SK-N-SH (cell line): ENCODE results near the gene DENND10. TPM values are rescaled to one million over a fixed set of nuclear protein-coding genes. Genes with fewer than 3 reads are reported as not detected.
A peak's percentile ranks its signal among the peaks of the same experiment; 100 is the strongest.

Source experiments
- CTCF ChIA-PET: fragments of 300-600, 350-600 bp; formaldehyde crosslinking; extraction: SDS; loops from one replicate; lab custom pipeline; 2021; lab: Yijun Ruan, JAX
- POLR2A ChIA-PET: fragments of 350-600 bp; sonication (Branson Sonifier 250); formaldehyde crosslinking; extraction: SDS; loops from one replicate; lab custom pipeline; 2020; ENCODE audit warnings: antibody characterized with exemption, inconsistent platforms; lab: Yijun Ruan, JAX
- DNase-seq: peaks from one replicate; pipeline ENCODE4 v3.0.0; 2012
- H2AFZ ChIP-seq: fragments of 200-600 bp; sonication (generic); 2 replicates; pipeline ENCODE4 v1.8.1; 2016; ENCODE audit warnings: antibody characterized with exemption, mild to moderate bottlenecking, low read depth
- H3F3A ChIP-seq: fragments of 200-600 bp; sonication (generic); replicated peaks from 2 replicates; pipeline ENCODE3; 2016; ENCODE audit warnings: antibody characterized with exemption, mild to moderate bottlenecking; ENCODE audit not compliant: insufficient read depth
- H3K27ac ChIP-seq, 2 experiments: fragments of 200-500 bp in 1 of 2; fragments of 200-600 bp in 1 of 2; sonication (Bioruptor generic) in 1 of 2; sonication (generic), shearing (Covaris generic) in 1 of 2; 2 replicates each; pipeline versions ENCODE4 v1.5.1 to v1.6.1; 2014 to 2016; ENCODE audit warnings: low read depth in 2 of 2, inconsistent platforms in 1 of 2, low read length in 1 of 2, mild to moderate bottlenecking in 1 of 2, mixed read lengths in 1 of 2
- H3K27me3 ChIP-seq: fragments of 200-600 bp; sonication (generic), shearing (Covaris generic); 2 replicates; pipeline ENCODE4 v1.6.1; 2016; ENCODE audit warnings: mixed run types; ENCODE audit not compliant: insufficient read depth
- H3K36me3 ChIP-seq, 2 experiments: fragments of 200-500 bp in 1 of 2; fragments of 200-600 bp in 1 of 2; sonication (Bioruptor generic) in 1 of 2; sonication (generic) in 1 of 2; replicated peaks in 1 of 2; 2 replicates each; pipeline versions ENCODE3 to v1.5.1; 2014 to 2016; ENCODE audit warnings: low read length in 1 of 2, mild to moderate bottlenecking in 1 of 2; ENCODE audit not compliant: insufficient read depth in 2 of 2, control insufficient read depth in 1 of 2
- H3K4me1 ChIP-seq, 2 experiments: fragments of 200-500 bp in 1 of 2; fragments of 200-600 bp in 1 of 2; sonication (Bioruptor generic) in 1 of 2; sonication (generic), shearing (Covaris generic) in 1 of 2; 2 replicates each; pipeline versions ENCODE4 v1.5.1 to v1.6.1; 2014 to 2016; ENCODE audit warnings: low read depth in 1 of 2, low read length in 1 of 2, mixed run types in 1 of 2; ENCODE audit not compliant: insufficient read depth in 2 of 2, control insufficient read depth in 1 of 2
- H3K4me2 ChIP-seq: fragments of 200-600 bp; sonication (generic), shearing (Covaris generic); 2 replicates; pipeline ENCODE4 v1.6.1; 2017; ENCODE audit warnings: mixed run types
- H3K4me3 ChIP-seq, 2 experiments: fragments of 200-500 bp in 1 of 2; fragments of 200-600 bp in 1 of 2; sonication (Bioruptor generic) in 1 of 2; sonication (generic), shearing (Covaris generic) in 1 of 2; 2 replicates each; pipeline versions ENCODE4 v1.5.1 to v1.8.1; 2014 to 2016; ENCODE audit warnings: low read depth in 2 of 2, inconsistent platforms in 1 of 2, low read length in 1 of 2, mild to moderate bottlenecking in 1 of 2, mixed read lengths in 1 of 2, moderate library complexity in 1 of 2
- H3K79me2 ChIP-seq: fragments of 200-600 bp; sonication (generic); 2 replicates; pipeline ENCODE4 v1.8.1; 2017; ENCODE audit warnings: mild to moderate bottlenecking; ENCODE audit not compliant: insufficient read depth
- H3K9ac ChIP-seq: fragments of 200-600 bp; sonication (generic); 2 replicates; pipeline ENCODE4 v1.6.1; 2017; ENCODE audit warnings: mixed run types
- H3K9me2 ChIP-seq: fragments of 200-600 bp; sonication (generic); 2 replicates; pipeline ENCODE4 v1.6.1; 2017; ENCODE audit warnings: mixed run types
- H3K9me3 ChIP-seq: fragments of 200-600 bp; sonication (generic); 2 replicates; pipeline ENCODE4 v1.6.1; 2017; ENCODE audit warnings: mixed run types, mild to moderate bottlenecking, moderate library complexity
- H4K20me1 ChIP-seq: fragments of 200-600 bp; sonication (generic); 2 replicates; pipeline ENCODE4 v1.6.1; 2017; ENCODE audit warnings: mild to moderate bottlenecking, mixed run types; ENCODE audit not compliant: insufficient read depth
- CHD2 ChIP-seq: fragments of 150-350 bp; IDR thresholded peaks from 2 replicates; pipeline ENCODE4 v1.6.1; 2018; ENCODE audit warnings: low read length; ENCODE audit not compliant: partially characterized antibody
- ELF1 ChIP-seq: IDR thresholded peaks from 2 replicates; pipeline ENCODE4 v1.4.0; 2012
- EP300 ChIP-seq, 2 experiments: IDR thresholded peaks; 2 replicates each; pipeline versions ENCODE4 v1.4.0 to v1.6.1; 2012; ENCODE audit warnings: borderline replicate concordance in 1 of 2, low read depth in 1 of 2, low read length in 1 of 2
- EZH2phosphoT487 ChIP-seq: fragments of 200-600 bp; sonication (generic); IDR thresholded peaks from 2 replicates; pipeline ENCODE4 v1.6.1; 2017; ENCODE audit warnings: low read depth, mixed run types, mild to moderate bottlenecking, antibody characterized with exemption, moderate library complexity, borderline replicate concordance
- FOXJ3 ChIP-seq: sonication (generic); formaldehyde crosslinking; IDR thresholded peaks from 2 replicates; pipeline ENCODE4 v1.5.1; 2020; ENCODE audit warnings: mild to moderate bottlenecking, missing genetic modification reagents
- FOXM1 ChIP-seq: IDR thresholded peaks from 2 replicates; pipeline ENCODE4 v1.4.0; 2012; ENCODE audit warnings: low read depth, mild to moderate bottlenecking
- GABPA ChIP-seq: IDR thresholded peaks from 2 replicates; pipeline ENCODE4 v1.4.0; 2012; ENCODE audit warnings: low read depth, mild to moderate bottlenecking
- GATA2 ChIP-seq: sonication (generic); formaldehyde crosslinking; IDR thresholded peaks from 2 replicates; pipeline ENCODE4 v1.5.0; 2020; ENCODE audit warnings: mild to moderate bottlenecking, missing genetic modification reagents
- MEF2A ChIP-seq: IDR thresholded peaks from 2 replicates; pipeline ENCODE4 v1.4.0; 2012; ENCODE audit warnings: low read depth, borderline replicate concordance
- MXI1 ChIP-seq: IDR thresholded peaks from 2 replicates; pipeline ENCODE4 v1.6.1; 2012; ENCODE audit warnings: mild to moderate bottlenecking, low read depth, low read length, improper control_type of control experiment
- NFIC ChIP-seq: IDR thresholded peaks from 2 replicates; pipeline ENCODE4 v1.4.0; 2012; ENCODE audit warnings: borderline replicate concordance
- RAD21 ChIP-seq: IDR thresholded peaks from 2 replicates; pipeline ENCODE4 v1.6.1; 2012; ENCODE audit warnings: mild to moderate bottlenecking, low read length
- RCOR1 ChIP-seq: fragments of 150-350 bp; IDR thresholded peaks from 2 replicates; pipeline ENCODE4 v1.6.1; 2017; ENCODE audit warnings: antibody characterized with exemption, low read length
- RXRA ChIP-seq: IDR thresholded peaks from 2 replicates; pipeline ENCODE4 v1.4.0; 2012; ENCODE audit warnings: low read depth, mild to moderate bottlenecking, borderline replicate concordance
- SMC3 ChIP-seq: IDR thresholded peaks from 2 replicates; pipeline ENCODE4 v1.6.1; 2012; ENCODE audit warnings: low read depth, low read length, improper control_type of control experiment
- TAF1 ChIP-seq: IDR thresholded peaks from 2 replicates; pipeline ENCODE4 v1.6.1; 2012; ENCODE audit warnings: low read depth, mild to moderate bottlenecking, low read length, moderate library complexity, borderline replicate concordance
- TCF12 ChIP-seq: IDR thresholded peaks from 2 replicates; pipeline ENCODE4 v1.4.0; 2012
- TEAD4 ChIP-seq: IDR thresholded peaks from 2 replicates; pipeline ENCODE4 v1.4.0; 2012; ENCODE audit warnings: mild to moderate bottlenecking, borderline replicate concordance; ENCODE audit not compliant: insufficient read depth
- USF2 ChIP-seq: fragments of 150-350 bp; IDR thresholded peaks from 2 replicates; pipeline ENCODE4 v1.6.1; 2017; ENCODE audit warnings: antibody characterized with exemption, low read length, low read depth, borderline replicate concordance
- YY1 ChIP-seq: IDR thresholded peaks from 2 replicates; pipeline ENCODE4 v1.4.0; 2012; ENCODE audit warnings: low read depth, mild to moderate bottlenecking
- WGBS: methylation state at CpG from one replicate; pipeline ENCODE4 v1.1.6; 2017; ENCODE audit warnings: low lambda C conversion rate; 5-methylcytosine and 5-hydroxymethylcytosine counted together
- polyA plus RNA-seq, 3 experiments: library from polyadenylated mRNA; depleted of rRNA; stranded (reverse); fragments of >200 nt; gene quantifications; 2 replicates each; pipeline ENCODE4 v1.2.3, GENCODE V29; 2012
- TF ChIP-seq, protein P1 (sequence below): IDR thresholded peaks from 2 replicates; pipeline ENCODE4; 2012
- TF ChIP-seq, protein P2 (sequence below): fragments of 150-350 bp; IDR thresholded peaks from 2 replicates; pipeline ENCODE4 v1.6.1; 2016; ENCODE audit warnings: mild to moderate bottlenecking, low read depth, low read length
- TF ChIP-seq, protein P3 (sequence below): IDR thresholded peaks from 2 replicates; pipeline ENCODE4 v1.4.0; 2012; ENCODE audit warnings: low read depth, borderline replicate concordance
- TF ChIP-seq, protein P4 (sequence below): IDR thresholded peaks from 2 replicates; pipeline ENCODE4 v1.6.1; 2012; ENCODE audit warnings: mild to moderate bottlenecking, low read depth, low read length, moderate library complexity

DENND10 gene, protein sequence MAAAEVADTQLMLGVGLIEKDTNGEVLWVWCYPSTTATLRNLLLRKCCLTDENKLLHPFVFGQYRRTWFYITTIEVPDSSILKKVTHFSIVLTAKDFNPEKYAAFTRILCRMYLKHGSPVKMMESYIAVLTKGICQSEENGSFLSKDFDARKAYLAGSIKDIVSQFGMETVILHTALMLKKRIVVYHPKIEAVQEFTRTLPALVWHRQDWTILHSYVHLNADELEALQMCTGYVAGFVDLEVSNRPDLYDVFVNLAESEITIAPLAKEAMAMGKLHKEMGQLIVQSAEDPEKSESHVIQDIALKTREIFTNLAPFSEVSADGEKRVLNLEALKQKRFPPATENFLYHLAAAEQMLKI
- polyA plus RNA-seq (2012; rRNA removed): 48.4 and 54.7 TPM in 2 replicates
- 63.8 and 67.7 TPM in 2 replicates for polyA plus RNA-seq (2012; cell fraction: cytosol; rRNA removed)
- 31.9 and 46.3 TPM in 2 replicates for polyA plus RNA-seq (2012; cell fraction: nucleus; rRNA removed)

DNA sequence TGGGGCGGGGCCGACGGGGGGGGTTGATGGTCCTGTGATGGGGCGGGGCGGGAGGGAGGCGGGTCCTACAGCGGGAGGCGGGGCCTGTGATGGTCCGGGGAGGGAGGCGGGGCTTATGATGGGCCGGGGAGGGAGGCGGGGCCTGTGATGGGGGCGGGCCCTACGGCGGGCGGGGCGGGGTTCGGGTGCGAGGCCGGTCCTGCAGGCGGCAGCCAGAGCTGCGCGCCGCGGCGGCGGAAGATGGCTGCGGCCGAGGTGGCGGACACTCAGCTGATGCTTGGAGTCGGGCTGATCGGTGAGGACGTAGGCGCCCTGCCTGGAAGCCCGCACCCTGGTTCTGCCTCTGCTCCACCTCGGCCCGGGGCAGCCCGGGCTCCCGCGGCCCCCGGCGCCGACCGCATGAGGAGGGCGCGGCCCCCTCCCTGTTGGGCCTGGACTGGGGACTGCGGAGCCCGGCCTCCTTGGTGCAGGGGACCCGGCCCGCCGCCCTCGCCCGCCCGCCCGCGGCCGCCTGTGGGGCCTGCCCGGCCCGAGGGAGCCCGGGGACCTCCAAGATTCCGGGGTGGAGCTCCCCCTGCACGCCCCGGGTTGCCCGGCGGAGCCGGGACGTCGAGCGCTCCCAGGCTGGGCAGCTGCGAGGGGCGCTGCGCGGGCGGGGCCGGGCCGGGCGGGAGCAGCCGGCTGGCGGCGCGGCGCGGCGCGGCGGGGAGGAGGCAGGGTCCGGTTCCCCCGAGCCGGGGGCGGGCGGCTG, at the start of gene DENND10:
DENND10 (plus strand) TSS at position 211 of the 751 bp plus-strand sequence; CDS start at position 241, 30 bp downstream.
- WGBS: 3% methylated on average over 26 of the region's 91 CpGs
- no peaks in the 10 kb centered on the region for H3K9me2 ChIP-seq
- ChIA-PET POLR2A (interaction anchor here (0.7 to 1.3 kb wide), 5 partner anchors 24 to 137 kb away, joined by 3 to 4 read pairs (median 3); partner anchors contain the start of gene EIF3A), CTCF (interaction anchor here (0.9 kb wide), 1 partner anchor 369 kb away, joined by 4 read pairs; no protein-coding TSS in a partner anchor)
- peak within 1 kb of the TSS; percentile 77; the same call in 1 of the 2 replicates for H3K9ac ChIP-seq
- no peaks in the 10 kb centered on the region for H3K9me3 ChIP-seq
- H3K4me2 ChIP-seq: peak within 1 kb of the TSS; percentile 100
- H3K27me3 ChIP-seq: no peaks in the 10 kb centered on the region
- peaks cover 32% of the 10 kb centered on the region for H3K79me2 ChIP-seq
- H3F3A ChIP-seq: peaks cover 5% of the 10 kb centered on the region
- H3K36me3 ChIP-seq: peaks cover under 1 to 21% of the 10 kb centered on the region in 2 experiments
- peaks cover 9% of the 10 kb centered on the region; the same call in 1 of the 2 replicates for H4K20me1 ChIP-seq
- peak; percentile 100 for DNase-seq
- H2AFZ ChIP-seq: peak within 1 kb of the TSS; percentile 84; the same call in 1 of the 2 replicates
- peak within 1 kb of the TSS; percentile 22 to 62; a peak in 3 of 4 replicates for H3K27ac ChIP-seq
- peaks cover 3 to 8% of the 10 kb centered on the region in 2 experiments; a peak in 2 of 4 replicates for H3K4me1 ChIP-seq
- H3K4me3 ChIP-seq: peak within 1 kb of the TSS; percentile 61 to 97
- TF ChIP-seq RAD21: no peak
- TF ChIP-seq CHD2: no peak
- TF ChIP-seq GATA2 (CRISPR knock-in tag): no peak
- TF ChIP-seq RCOR1: no peak
- TF ChIP-seq EZH2phosphoT487: no peak
- TF ChIP-seq, protein P1, sequence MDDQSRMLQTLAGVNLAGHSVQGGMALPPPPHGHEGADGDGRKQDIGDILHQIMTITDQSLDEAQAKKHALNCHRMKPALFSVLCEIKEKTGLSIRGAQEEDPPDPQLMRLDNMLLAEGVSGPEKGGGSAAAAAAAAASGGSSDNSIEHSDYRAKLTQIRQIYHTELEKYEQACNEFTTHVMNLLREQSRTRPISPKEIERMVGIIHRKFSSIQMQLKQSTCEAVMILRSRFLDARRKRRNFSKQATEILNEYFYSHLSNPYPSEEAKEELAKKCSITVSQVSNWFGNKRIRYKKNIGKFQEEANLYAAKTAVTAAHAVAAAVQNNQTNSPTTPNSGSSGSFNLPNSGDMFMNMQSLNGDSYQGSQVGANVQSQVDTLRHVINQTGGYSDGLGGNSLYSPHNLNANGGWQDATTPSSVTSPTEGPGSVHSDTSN: no peak
- TF ChIP-seq, protein P2, sequence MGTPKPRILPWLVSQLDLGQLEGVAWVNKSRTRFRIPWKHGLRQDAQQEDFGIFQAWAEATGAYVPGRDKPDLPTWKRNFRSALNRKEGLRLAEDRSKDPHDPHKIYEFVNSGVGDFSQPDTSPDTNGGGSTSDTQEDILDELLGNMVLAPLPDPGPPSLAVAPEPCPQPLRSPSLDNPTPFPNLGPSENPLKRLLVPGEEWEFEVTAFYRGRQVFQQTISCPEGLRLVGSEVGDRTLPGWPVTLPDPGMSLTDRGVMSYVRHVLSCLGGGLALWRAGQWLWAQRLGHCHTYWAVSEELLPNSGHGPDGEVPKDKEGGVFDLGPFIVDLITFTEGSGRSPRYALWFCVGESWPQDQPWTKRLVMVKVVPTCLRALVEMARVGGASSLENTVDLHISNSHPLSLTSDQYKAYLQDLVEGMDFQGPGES: no peak
- TF ChIP-seq USF2: no peak
- no peak for TF ChIP-seq EP300 (IDR thresholded peaks at IDR 0.05; ENCODE audit: borderline replicate concordance in 1 of 2, low read depth in 1 of 2, low read length in 1 of 2)
- TF ChIP-seq SMC3: no peak
- TF ChIP-seq GABPA: no peak
- no peak for TF ChIP-seq FOXJ3 (CRISPR knock-in tag)
- TF ChIP-seq, protein P3, sequence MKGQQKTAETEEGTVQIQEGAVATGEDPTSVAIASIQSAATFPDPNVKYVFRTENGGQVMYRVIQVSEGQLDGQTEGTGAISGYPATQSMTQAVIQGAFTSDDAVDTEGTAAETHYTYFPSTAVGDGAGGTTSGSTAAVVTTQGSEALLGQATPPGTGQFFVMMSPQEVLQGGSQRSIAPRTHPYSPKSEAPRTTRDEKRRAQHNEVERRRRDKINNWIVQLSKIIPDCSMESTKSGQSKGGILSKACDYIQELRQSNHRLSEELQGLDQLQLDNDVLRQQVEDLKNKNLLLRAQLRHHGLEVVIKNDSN: no peak
- no peak for TF ChIP-seq MEF2A
- TF ChIP-seq TAF1: peak; percentile 80; the same call in 1 of the 2 replicates
- TF ChIP-seq RXRA: no peak
- TF ChIP-seq TCF12: no peak
- TF ChIP-seq, protein P4, sequence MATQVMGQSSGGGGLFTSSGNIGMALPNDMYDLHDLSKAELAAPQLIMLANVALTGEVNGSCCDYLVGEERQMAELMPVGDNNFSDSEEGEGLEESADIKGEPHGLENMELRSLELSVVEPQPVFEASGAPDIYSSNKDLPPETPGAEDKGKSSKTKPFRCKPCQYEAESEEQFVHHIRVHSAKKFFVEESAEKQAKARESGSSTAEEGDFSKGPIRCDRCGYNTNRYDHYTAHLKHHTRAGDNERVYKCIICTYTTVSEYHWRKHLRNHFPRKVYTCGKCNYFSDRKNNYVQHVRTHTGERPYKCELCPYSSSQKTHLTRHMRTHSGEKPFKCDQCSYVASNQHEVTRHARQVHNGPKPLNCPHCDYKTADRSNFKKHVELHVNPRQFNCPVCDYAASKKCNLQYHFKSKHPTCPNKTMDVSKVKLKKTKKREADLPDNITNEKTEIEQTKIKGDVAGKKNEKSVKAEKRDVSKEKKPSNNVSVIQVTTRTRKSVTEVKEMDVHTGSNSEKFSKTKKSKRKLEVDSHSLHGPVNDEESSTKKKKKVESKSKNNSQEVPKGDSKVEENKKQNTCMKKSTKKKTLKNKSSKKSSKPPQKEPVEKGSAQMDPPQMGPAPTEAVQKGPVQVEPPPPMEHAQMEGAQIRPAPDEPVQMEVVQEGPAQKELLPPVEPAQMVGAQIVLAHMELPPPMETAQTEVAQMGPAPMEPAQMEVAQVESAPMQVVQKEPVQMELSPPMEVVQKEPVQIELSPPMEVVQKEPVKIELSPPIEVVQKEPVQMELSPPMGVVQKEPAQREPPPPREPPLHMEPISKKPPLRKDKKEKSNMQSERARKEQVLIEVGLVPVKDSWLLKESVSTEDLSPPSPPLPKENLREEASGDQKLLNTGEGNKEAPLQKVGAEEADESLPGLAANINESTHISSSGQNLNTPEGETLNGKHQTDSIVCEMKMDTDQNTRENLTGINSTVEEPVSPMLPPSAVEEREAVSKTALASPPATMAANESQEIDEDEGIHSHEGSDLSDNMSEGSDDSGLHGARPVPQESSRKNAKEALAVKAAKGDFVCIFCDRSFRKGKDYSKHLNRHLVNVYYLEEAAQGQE: no peak
- peak; percentile 80 for TF ChIP-seq YY1
- TF ChIP-seq TEAD4: no peak
- peak; percentile 46; the same call in 1 of the 2 replicates for TF ChIP-seq MXI1
- no peak for TF ChIP-seq ELF1
- TF ChIP-seq FOXM1: no peak
- TF ChIP-seq NFIC: no peak
